HG03066 (cell line): ENCODE data around the gene TXK.

Source experiments
- ATAC-seq: cut with Tn5 transposase; IDR thresholded peaks from one replicate; pipeline ENCODE4 v1.9.1; 2021; ENCODE audit warnings: low read depth; ENCODE audit not compliant: unreplicated experiment

Gene TXK

GRCh38 chr4:48028696-48029095, 105.4 kb downstream of the TXK start:
- peak; percentile 70 for ATAC-seq

GRCh38 chr4:48027653-48028052, 106.4 kb downstream of the TXK start:
- ATAC-seq = peak; percentile 83

DNA sequence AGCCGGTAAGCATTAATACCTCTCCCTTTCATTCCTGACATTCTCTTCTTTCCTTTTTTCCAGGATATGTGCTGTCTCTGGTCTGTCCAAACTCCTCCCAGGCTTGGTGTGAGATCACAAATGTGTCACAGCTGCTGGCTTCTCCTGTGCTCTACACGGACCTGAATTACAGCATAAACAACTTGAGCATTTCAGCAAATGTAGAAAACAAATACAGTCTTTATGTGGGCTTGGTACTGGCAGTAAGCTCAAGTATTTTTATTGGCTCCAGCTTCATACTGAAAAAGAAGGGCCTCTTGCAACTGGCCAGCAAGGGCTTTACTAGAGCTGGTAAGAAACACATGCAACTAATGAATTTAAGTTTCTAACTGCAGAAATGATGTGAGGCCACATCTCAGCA, 109.0 kb downstream of the TXK start:
- no peak for ATAC-seq

DNA sequence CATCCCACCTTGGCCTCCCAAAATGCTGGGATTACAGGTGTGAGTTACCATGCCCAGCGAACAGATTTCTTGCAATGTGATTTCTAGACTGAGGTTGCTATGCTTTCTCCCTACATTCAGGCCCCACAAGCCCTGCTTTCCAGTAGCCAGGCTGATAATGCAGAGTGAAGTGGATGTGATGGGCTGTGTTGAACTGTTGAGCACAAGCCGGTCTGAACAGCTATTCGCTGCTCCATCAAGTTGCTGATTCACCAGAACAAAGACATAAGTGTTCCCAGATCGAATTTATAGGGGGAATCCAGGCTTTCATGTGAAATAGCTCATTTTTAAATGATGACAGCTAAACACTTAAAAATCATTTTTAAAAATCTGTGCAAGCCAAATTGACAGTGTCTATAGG, 109.5 kb downstream of the TXK start:
- ATAC-seq = no peak

- ATAC-seq = no peak
Observed at GRCh38 chr4:48022192-48022799, 111.8 kb downstream of the TXK start.

- no peak for ATAC-seq
Observed at GRCh38 chr4:48021100-48021499, 113.0 kb downstream of the TXK start.

DNA sequence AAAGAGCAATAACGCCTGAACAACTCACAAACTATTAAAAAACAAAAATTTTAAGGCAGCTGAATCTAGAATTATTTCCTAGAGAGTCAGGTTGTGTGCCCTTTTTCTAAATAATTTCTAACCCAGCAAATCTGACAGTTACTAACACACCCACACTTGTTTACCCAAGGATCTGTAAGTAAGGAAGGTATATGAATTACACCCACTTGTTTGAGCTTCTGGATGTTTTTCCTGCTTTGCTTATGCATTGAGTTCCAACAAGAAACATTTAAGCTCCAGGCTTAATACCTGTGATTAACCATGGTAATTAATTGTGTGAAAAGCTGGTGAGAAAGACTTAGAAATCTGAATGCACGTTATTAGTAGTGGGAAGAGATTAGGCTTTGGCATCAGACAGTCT, 115.9 kb downstream of the TXK start:
- ATAC-seq = no peak

- ATAC-seq = no peak
Observed at GRCh38 chr4:48017108-48017571, 116.9 kb downstream of the TXK start.
